ENCODE measurements around the gene PTGER1.

DNA sequence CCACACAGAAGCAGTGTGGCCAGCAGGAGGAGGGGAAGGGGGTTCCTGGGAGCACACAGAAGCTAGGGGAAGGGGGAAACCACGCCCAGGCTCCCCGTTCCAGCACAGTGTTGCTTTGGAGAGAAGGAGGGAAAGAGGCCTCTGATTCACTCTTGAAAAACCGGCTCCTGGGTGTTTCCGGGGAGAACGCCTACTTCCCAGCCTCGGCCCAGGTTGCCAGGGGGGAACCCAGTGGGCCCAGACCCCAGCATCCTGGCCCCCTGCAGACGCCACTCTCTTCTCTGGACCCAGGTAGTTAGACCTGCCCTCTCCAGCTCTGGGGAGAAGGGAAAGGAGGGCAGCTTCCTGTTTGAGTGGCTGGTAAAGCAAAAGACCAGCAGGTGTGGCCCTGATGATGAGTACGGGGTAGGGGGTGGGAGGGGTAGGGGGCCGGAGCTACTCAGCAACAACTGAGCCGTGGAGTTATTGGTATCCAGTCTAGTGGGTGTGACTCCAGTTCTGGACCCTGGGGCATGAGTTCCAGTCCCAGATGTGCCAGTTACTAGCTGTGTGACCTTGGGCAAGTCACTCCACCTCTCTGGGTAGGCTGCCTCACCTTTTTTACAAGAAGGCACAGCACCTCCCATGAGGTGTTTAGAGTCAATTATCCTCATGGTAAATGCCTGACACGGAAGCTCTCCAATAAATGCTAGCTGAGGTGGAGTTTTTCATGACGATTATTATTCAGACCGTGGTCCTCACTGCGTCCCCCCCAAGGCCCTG, 19.9 kb upstream of the PTGER1 start:
- TF ChIP-seq, protein P1, sequence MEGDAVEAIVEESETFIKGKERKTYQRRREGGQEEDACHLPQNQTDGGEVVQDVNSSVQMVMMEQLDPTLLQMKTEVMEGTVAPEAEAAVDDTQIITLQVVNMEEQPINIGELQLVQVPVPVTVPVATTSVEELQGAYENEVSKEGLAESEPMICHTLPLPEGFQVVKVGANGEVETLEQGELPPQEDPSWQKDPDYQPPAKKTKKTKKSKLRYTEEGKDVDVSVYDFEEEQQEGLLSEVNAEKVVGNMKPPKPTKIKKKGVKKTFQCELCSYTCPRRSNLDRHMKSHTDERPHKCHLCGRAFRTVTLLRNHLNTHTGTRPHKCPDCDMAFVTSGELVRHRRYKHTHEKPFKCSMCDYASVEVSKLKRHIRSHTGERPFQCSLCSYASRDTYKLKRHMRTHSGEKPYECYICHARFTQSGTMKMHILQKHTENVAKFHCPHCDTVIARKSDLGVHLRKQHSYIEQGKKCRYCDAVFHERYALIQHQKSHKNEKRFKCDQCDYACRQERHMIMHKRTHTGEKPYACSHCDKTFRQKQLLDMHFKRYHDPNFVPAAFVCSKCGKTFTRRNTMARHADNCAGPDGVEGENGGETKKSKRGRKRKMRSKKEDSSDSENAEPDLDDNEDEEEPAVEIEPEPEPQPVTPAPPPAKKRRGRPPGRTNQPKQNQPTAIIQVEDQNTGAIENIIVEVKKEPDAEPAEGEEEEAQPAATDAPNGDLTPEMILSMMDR (IDR thresholded peaks at IDR 0.05), result no peak
- TF ChIP-seq EZH2 (IDR thresholded peaks at IDR 0.05; ENCODE audit: borderline replicate concordance, insufficient read depth, low read depth, low read length, poor library complexity, severe bottlenecking), result no peak
